Measurements from ENCODE around the gene DUSP14.
A peak's percentile ranks its signal among the peaks of the same experiment; 100 is the strongest.

The DUSP14 gene

DNA sequence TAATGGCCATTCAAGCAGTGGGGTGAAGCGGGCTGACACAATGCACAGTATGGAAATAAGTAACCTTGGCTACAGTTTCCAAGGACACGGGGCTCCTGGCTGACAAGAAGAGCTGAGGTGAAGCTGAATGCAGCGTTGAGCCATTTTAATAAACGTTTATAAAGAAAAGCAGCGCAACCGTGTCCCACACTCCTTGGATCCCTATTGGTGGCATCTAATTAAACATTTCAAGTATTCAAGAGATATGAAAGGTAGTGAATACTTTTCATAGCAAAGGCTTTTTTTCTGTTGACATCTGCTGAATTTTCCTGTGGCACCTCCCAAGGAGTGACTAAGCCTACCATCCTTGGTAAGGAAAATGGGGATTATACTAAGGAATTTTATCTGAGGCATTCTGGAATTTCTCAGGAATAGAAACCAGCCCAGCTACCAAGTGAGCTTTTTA is 26.5 kb downstream of the DUSP14 start:
- no peaks in the 10 kb centered on the region for H3K27me3 Mint-ChIP-seq
- no peak overlapping the region for H3K4me3 Mint-ChIP-seq
- H3K36me3 Mint-ChIP-seq (ENCODE audit: low read depth), result peaks cover 80% of the 10 kb centered on the region
- no peak for DNase-seq
- peak overlapping the region; percentile 5 for H3K27ac Mint-ChIP-seq
- H3K9me3 Mint-ChIP-seq, result no peaks in the 10 kb centered on the region
- peaks cover 11% of the 10 kb centered on the region for H3K4me1 Mint-ChIP-seq (ENCODE audit: low read depth)

GRCh38 chr17:37517881-37518280 is 28.2 kb downstream of the DUSP14 start:
- peaks cover 7% of the 10 kb centered on the region for H3K4me1 Mint-ChIP-seq (ENCODE audit: low read depth)

DNA sequence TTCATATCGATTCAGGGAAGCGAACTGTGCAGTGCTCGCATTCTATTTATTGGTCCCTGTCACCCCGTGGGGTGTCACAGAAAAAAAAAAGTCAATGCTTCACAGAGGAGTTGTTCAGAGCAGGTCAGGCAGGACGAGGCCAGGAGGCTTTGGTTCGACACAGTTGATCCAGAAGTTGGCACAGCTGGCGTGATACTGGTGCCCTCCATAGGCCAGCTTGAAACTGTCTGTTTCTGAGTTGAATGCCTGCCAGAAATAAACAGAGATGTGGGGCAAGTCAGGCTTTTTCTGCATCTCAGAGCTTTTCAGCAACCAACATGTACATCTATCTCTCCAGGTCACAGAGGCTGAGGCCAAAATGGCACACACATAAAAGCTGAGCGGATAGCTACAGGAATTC is 29.1 kb downstream of the DUSP14 start:
- no peaks in the 10 kb centered on the region for H3K9me3 Mint-ChIP-seq
- H3K27ac Mint-ChIP-seq, result peak overlapping the region; percentile 68
- H3K4me3 Mint-ChIP-seq, result no peak overlapping the region
- peaks cover 10% of the 10 kb centered on the region for H3K4me1 Mint-ChIP-seq (ENCODE audit: low read depth)
- DNase-seq, result no peak
- no peaks in the 10 kb centered on the region for H3K27me3 Mint-ChIP-seq
- peaks cover 75% of the 10 kb centered on the region for H3K36me3 Mint-ChIP-seq (ENCODE audit: low read depth)

More at GRCh38 chr17:37517881-37518280, 28.2 kb downstream of the DUSP14 start:
- H3K27ac Mint-ChIP-seq, result peak overlapping the region; percentile 0
- no peak overlapping the region for H3K4me3 Mint-ChIP-seq
- H3K36me3 Mint-ChIP-seq (ENCODE audit: low read depth), result peaks cover 76% of the 10 kb centered on the region
- no peaks in the 10 kb centered on the region for H3K27me3 Mint-ChIP-seq
- H3K9me3 Mint-ChIP-seq, result no peaks in the 10 kb centered on the region
- no peak for DNase-seq

DNA sequence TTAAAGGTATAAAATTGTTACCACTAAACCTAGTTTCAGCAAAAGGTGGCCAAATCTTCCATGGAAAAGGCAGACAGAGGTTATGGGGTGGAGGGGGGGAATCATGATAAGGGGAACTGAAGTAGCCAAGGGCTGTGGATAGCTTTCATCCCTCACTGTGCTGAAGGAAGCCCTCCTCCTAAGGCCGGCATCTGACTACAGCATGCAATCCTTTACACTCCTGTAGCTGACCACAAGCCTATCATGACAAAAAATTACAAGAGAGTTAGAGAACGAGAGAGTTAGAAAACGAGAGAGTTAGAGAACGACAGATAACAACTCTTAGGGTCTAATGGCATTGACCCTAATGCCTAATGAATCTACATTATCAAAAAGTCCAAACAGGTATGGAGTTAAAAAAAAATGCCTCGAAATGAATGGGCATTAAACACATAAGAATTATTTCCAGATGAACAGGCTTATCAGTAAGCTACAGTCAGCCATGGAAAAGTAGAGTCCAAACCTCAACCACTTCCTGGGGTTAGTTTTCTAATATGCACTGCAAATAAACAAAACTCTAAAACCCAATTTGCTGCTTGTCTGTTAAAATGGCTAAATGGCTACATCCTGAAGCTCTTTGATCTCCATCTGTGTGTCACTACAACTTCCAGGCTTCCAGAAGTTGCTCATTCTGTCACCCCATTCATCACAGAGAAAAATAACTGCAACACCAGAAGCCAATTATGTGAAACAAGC is 29.7 kb downstream of the DUSP14 start:
- Mint-ChIP-seq H3K4me3 (no peak overlapping the region), H3K27ac (peak overlapping the region; percentile 79), H3K27me3 (no peaks in the 10 kb centered on the region), H3K36me3 (ENCODE audit: low read depth) (peaks cover 77% of the 10 kb centered on the region), H3K9me3 (no peaks in the 10 kb centered on the region), H3K4me1 (ENCODE audit: low read depth) (peaks cover 14% of the 10 kb centered on the region)
- no peak for DNase-seq

- H3K4me1 Mint-ChIP-seq (ENCODE audit: low read depth), result peaks cover 19% of the 10 kb centered on the region
- peaks cover 75% of the 10 kb centered on the region for H3K36me3 Mint-ChIP-seq (ENCODE audit: low read depth)
- H3K27ac Mint-ChIP-seq, result peak overlapping the region; percentile 79
- H3K27me3 Mint-ChIP-seq, result no peaks in the 10 kb centered on the region
- H3K9me3 Mint-ChIP-seq, result no peaks in the 10 kb centered on the region
- DNase-seq, result no peak
- no peak overlapping the region for H3K4me3 Mint-ChIP-seq
Measured at GRCh38 chr17:37520174-37520573, 30.5 kb downstream of the DUSP14 start.

DNA sequence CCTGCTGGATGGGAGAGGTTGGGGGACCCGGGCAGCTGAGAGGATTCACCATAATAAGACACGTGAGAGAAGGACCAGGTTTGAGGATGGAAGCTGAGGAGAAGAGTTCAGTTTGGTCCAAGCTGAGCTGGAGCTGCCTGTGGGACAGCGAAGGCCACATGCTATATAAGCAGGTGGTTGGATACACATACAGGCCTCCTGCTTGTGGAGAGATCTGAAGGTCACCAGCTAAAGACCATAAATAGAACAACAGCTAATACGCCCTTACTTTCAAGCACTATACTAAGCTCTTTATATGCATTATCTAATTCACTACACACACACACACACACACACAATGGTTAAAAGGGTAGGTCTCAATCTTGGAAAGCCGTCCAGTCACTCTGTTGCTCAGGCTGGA is 32.1 kb downstream of the DUSP14 start:
- Mint-ChIP-seq H3K36me3 (ENCODE audit: low read depth) (peaks cover 74% of the 10 kb centered on the region), H3K4me1 (ENCODE audit: low read depth) (peaks cover 19% of the 10 kb centered on the region), H3K4me3 (no peak overlapping the region), H3K27me3 (no peaks in the 10 kb centered on the region), H3K9me3 (no peaks in the 10 kb centered on the region), H3K27ac (peak overlapping the region; percentile 66)
- DNase-seq, result no peak

GRCh38 chr17:37523715-37524219 is 34.1 kb downstream of the DUSP14 start:
- H3K27ac Mint-ChIP-seq, result peak overlapping the region; percentile 66
- H3K4me3 Mint-ChIP-seq, result no peak overlapping the region
- H3K9me3 Mint-ChIP-seq, result no peaks in the 10 kb centered on the region
- peaks cover 67% of the 10 kb centered on the region for H3K36me3 Mint-ChIP-seq (ENCODE audit: low read depth)
- H3K4me1 Mint-ChIP-seq (ENCODE audit: low read depth), result peaks cover 19% of the 10 kb centered on the region
- no peaks in the 10 kb centered on the region for H3K27me3 Mint-ChIP-seq
- no peak for DNase-seq

GRCh38 chr17:37527249-37527851 is 37.7 kb downstream of the DUSP14 start:
- Mint-ChIP-seq H3K4me1 (ENCODE audit: low read depth) (peaks cover 12% of the 10 kb centered on the region), H3K9me3 (no peaks in the 10 kb centered on the region), H3K27ac (peak overlapping the region; percentile 22), H3K36me3 (ENCODE audit: low read depth) (peaks cover 72% of the 10 kb centered on the region), H3K4me3 (no peak overlapping the region), H3K27me3 (no peaks in the 10 kb centered on the region)
- no peak for DNase-seq

- H3K9me3 Mint-ChIP-seq, result no peaks in the 10 kb centered on the region
- H3K4me1 Mint-ChIP-seq (ENCODE audit: low read depth), result no peaks in the 10 kb centered on the region
- no peaks in the 10 kb centered on the region for H3K27me3 Mint-ChIP-seq
- DNase-seq, result no peak
- H3K27ac Mint-ChIP-seq, result peak overlapping the region; percentile 70
- no peak overlapping the region for H3K4me3 Mint-ChIP-seq
- H3K36me3 Mint-ChIP-seq (ENCODE audit: low read depth), result peaks cover 72% of the 10 kb centered on the region
Measured at GRCh38 chr17:37530420-37530819, 40.7 kb downstream of the DUSP14 start.

GRCh38 chr17:37532756-37533155 is 43.1 kb downstream of the DUSP14 start:
- Mint-ChIP-seq H3K9me3 (no peaks in the 10 kb centered on the region), H3K4me3 (no peak overlapping the region), H3K27ac (peak overlapping the region; percentile 39), H3K4me1 (ENCODE audit: low read depth) (no peaks in the 10 kb centered on the region), H3K27me3 (no peaks in the 10 kb centered on the region), H3K36me3 (ENCODE audit: low read depth) (peaks cover 79% of the 10 kb centered on the region)
- DNase-seq, result no peak

DNA sequence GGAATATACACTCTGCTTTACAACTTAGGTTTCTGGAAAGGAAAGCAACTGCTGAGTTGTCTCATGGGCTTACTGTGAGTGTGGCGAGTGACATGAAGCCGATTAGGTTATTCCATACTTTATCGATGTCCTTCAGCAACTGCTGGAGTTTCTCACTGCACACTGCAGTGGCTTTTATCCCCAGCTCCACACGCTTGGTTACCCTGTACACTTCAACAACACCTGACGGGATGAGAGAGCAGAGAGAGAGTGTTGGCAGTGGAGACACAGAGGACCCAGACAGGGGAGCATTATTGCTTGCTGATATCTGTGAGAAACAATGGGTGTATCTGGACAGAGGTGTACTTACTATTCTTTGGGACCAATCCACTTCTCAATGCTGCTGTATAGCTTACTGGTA is 46.2 kb downstream of the DUSP14 start:
- DNase-seq, result no peak
- H3K4me1 Mint-ChIP-seq (ENCODE audit: low read depth), result no peaks in the 10 kb centered on the region
- no peaks in the 10 kb centered on the region for H3K27me3 Mint-ChIP-seq
- no peak overlapping the region for H3K4me3 Mint-ChIP-seq
- H3K9me3 Mint-ChIP-seq, result no peaks in the 10 kb centered on the region
- peaks cover 83% of the 10 kb centered on the region for H3K36me3 Mint-ChIP-seq (ENCODE audit: low read depth)
- H3K27ac Mint-ChIP-seq, result no peak overlapping the region

- Mint-ChIP-seq H3K27ac (peak overlapping the region; percentile 42), H3K27me3 (no peaks in the 10 kb centered on the region), H3K9me3 (no peaks in the 10 kb centered on the region), H3K36me3 (ENCODE audit: low read depth) (peaks cover 92% of the 10 kb centered on the region), H3K4me3 (no peak overlapping the region), H3K4me1 (ENCODE audit: low read depth) (peaks cover 13% of the 10 kb centered on the region)
- no peak for DNase-seq
Measured at GRCh38 chr17:37538981-37539659, 49.4 kb downstream of the DUSP14 start.

DNA sequence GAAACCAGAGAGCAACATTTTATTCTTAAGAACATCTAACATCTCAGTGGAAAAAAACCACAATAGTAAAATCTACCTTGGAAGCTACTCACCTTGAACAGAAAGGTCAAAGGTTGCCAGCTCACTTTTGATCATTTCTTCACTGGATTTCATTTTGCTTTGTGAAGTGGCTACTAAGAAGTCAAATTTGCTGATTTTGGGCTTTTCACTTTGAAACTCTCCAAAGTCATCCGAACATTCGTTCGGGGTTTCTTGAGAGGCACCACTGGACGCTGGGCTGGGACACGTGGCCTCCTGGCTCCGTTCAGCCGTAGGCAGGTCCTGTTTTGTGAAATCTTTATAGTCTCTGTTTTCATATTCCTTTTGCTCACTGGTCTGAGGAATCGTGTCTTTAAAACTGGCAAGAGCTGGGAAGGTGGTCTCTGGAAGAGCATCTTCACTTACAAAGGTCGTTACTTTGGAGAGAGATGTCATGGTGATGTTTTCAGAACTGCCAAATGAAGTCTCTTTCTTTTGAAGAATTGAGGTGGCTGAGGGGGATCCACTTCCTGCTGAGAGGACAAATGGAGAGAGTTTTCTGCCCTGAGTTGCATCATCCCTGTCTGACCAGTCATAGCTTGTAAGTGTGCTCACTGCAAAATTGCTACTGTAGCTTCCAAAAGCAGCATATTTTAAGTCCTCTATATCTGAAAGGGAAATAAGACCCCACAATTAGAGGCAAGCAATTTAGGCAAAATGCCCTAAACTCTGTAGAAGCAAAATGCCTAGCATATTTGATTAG is 52.4 kb downstream of the DUSP14 start:
- DNase-seq, result no peak
- Mint-ChIP-seq H3K4me3 (no peak overlapping the region), H3K27ac (peak overlapping the region; percentile 90), H3K36me3 (ENCODE audit: low read depth) (peaks cover 81% of the 10 kb centered on the region), H3K27me3 (no peaks in the 10 kb centered on the region), H3K4me1 (ENCODE audit: low read depth) (peaks cover 25% of the 10 kb centered on the region), H3K9me3 (no peaks in the 10 kb centered on the region)

DNA sequence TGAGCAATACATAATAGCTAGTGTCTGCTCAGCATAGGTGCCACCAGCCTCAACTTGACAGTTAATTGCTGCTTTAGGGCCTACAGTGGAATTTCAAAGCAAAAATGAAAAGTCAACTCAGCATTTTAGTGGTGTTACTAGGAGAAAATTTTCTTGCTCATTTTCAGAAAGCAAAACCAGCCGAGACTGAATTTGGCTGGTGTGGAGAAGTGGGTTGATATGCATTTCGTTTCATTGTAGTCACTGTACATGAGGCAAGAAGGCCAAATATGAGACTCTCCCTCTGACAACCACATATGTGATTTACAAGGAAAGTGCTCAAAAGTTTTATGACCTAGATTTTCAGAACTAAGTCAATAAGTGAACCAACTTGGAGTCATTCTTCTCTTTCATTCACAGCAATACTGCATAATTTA is 54.0 kb downstream of the DUSP14 start:
- Mint-ChIP-seq H3K4me1 (ENCODE audit: low read depth) (peaks cover 37% of the 10 kb centered on the region), H3K36me3 (ENCODE audit: low read depth) (peaks cover 78% of the 10 kb centered on the region), H3K27ac (peak overlapping the region; percentile 68), H3K9me3 (no peaks in the 10 kb centered on the region), H3K27me3 (no peaks in the 10 kb centered on the region), H3K4me3 (no peak overlapping the region)
- DNase-seq, result no peak
